GM12878 (cell line): Measurements from ENCODE around the gene DOCK9. TPM values are rescaled to one million over a fixed set of nuclear protein-coding genes. Genes with fewer than 3 reads are reported as not detected.

Experiments used
- ATAC-seq: fragments of 200-7000 bp; cut with Tn5 transposase; 3 replicates; pipeline ENCODE4 v1.9.1; 2020; ENCODE audit warnings: mild to moderate bottlenecking, moderate library complexity
- BruUV-seq: library from RNA; stranded (reverse); fragments of 400-500 nt; replicated peaks from 2 replicates; lab custom pipeline; 2021; lab: Mats Ljungman, UMichigan
- CTCF ChIA-PET: fragments of 300-600 bp; sonication (Branson Sonifier 250); formaldehyde crosslinking; extraction: SDS; loops from one replicate; lab custom pipeline; 2021; ENCODE audit warnings: inconsistent platforms; lab: Yijun Ruan, JAX
- POLR2A ChIA-PET: fragments of 350-600 bp; formaldehyde crosslinking; extraction: SDS; loops from one replicate; lab custom pipeline; 2021; ENCODE audit warnings: inconsistent platforms; lab: Charles Lee
- RAD21 ChIA-PET: fragments of 300-600 bp; sonication (Branson Sonifier 250); formaldehyde crosslinking; loops from one replicate; lab custom pipeline; 2023; ENCODE audit warnings: antibody characterized with exemption; ENCODE audit not compliant: unreplicated experiment; lab: Charles Lee
- SMC1A ChIA-PET: fragments of 300-600 bp; sonication (Branson Sonifier 250); formaldehyde crosslinking; loops from one replicate; lab custom pipeline; 2023; ENCODE audit not compliant: unreplicated experiment, uncharacterized antibody; lab: Charles Lee
- DNase-seq: peaks from one replicate; pipeline ENCODE4 v3.0.0-alpha.2; 2011; ENCODE audit warnings: low read depth, low spot score
- FAIRE-seq: peaks from 3 replicates; lab custom pipeline; 2011; peaks lifted over from hg19 to GRCh38; lab: Jason Lieb, UNC
- H2AFZ ChIP-seq: 2 replicates; pipeline ENCODE4 v1.6.0; 2011; ENCODE audit warnings: low read depth, low read length, control low read depth; ENCODE audit not compliant: control insufficient read depth
- H3K27ac ChIP-seq: 2 replicates; pipeline ENCODE4 v1.5.1; 2011; ENCODE audit warnings: control low read depth; ENCODE audit not compliant: control insufficient read depth, insufficient read depth
- H3K27me3 ChIP-seq, 2 experiments: replicated peaks in 1 of 2; 2 replicates each; pipeline versions ENCODE4 v1.6.0 to v1.6.1; 2011; ENCODE audit warnings: low read length in 1 of 2; ENCODE audit not compliant: control insufficient read depth in 2 of 2, insufficient read depth in 2 of 2
- H3K36me3 ChIP-seq, 2 experiments: 2 replicates each; pipeline ENCODE4 v1.5.1; 2011; ENCODE audit warnings: low read length in 1 of 2; ENCODE audit not compliant: control insufficient read depth in 2 of 2, insufficient read depth in 2 of 2
- H3K4me1 ChIP-seq: 2 replicates; pipeline ENCODE4 v1.6.1; 2011; ENCODE audit warnings: mild to moderate bottlenecking, low read length, moderate library complexity, mixed read lengths; ENCODE audit not compliant: control insufficient read depth, insufficient read depth
- H3K4me2 ChIP-seq: 2 replicates; pipeline ENCODE4 v1.6.0; 2011; ENCODE audit warnings: control low read depth; ENCODE audit not compliant: control insufficient read depth, insufficient read depth
- H3K4me3 ChIP-seq: fragments of 200-600 bp; sonication (generic); 2 replicates; pipeline ENCODE4 v1.5.1; 2016
- H3K79me2 ChIP-seq: 2 replicates; pipeline ENCODE4 v1.6.0; 2011; ENCODE audit warnings: low read length; ENCODE audit not compliant: control insufficient read depth, insufficient read depth
- H3K9ac ChIP-seq: 2 replicates; pipeline ENCODE4 v1.8.0; 2011; ENCODE audit warnings: low read length, control low read depth, mixed read lengths; ENCODE audit not compliant: control insufficient read depth, insufficient read depth
- H3K9me3 ChIP-seq: replicated peaks from 3 replicates; pipeline ENCODE4 v1.5.1; 2011; ENCODE audit warnings: mild to moderate bottlenecking, low read length; ENCODE audit not compliant: control insufficient read depth, insufficient read depth
- H4K20me1 ChIP-seq: 2 replicates; pipeline ENCODE4 v1.6.0; 2011; ENCODE audit not compliant: control insufficient read depth, insufficient read depth
- ASH2L ChIP-seq: fragments of 300-600, 200-600 bp; sonication (generic); IDR thresholded peaks from 2 replicates; pipeline ENCODE4 v1.6.1; 2017; ENCODE audit warnings: low read depth, mild to moderate bottlenecking, borderline replicate concordance
- CREM ChIP-seq: IDR thresholded peaks from 2 replicates; pipeline ENCODE4 v1.6.1; 2014; ENCODE audit warnings: antibody characterized with exemption, low read depth
- IKZF2 ChIP-seq, 2 experiments: fragments of 450-650 bp; IDR thresholded peaks; 2 replicates each; pipeline ENCODE4 v1.6.1; 2017; ENCODE audit warnings: mild to moderate bottlenecking in 2 of 2, moderate library complexity in 2 of 2
- MEF2A ChIP-seq: IDR thresholded peaks from 2 replicates; pipeline ENCODE4 v1.6.1; 2011; ENCODE audit warnings: low read depth, mild to moderate bottlenecking, low read length, moderate library complexity; ENCODE audit not compliant: insufficient read depth
- MYC ChIP-seq: IDR thresholded peaks from 2 replicates; pipeline ENCODE4 v1.6.1; 2011; ENCODE audit warnings: mild to moderate bottlenecking, low read length, moderate library complexity, inconsistent platforms; ENCODE audit not compliant: insufficient read depth, insufficient replicate concordance, insufficient read length, severe bottlenecking
- POLR2AphosphoS2 ChIP-seq: IDR thresholded peaks from 2 replicates; pipeline ENCODE4 v1.6.1; 2011; ENCODE audit warnings: low read depth, mild to moderate bottlenecking, low read length, improper control_type of control experiment, moderate library complexity
- STAT3 ChIP-seq: IDR thresholded peaks from 2 replicates; pipeline ENCODE4 v1.6.1; 2011; ENCODE audit warnings: low read depth, low read length, improper control_type of control experiment
- ZZZ3 ChIP-seq: IDR thresholded peaks from 2 replicates; pipeline ENCODE4 v1.6.1; 2011; ENCODE audit warnings: low read depth; ENCODE audit not compliant: control insufficient read depth, insufficient read length
- WGBS: methylation state at CpG from one replicate; pipeline ENCODE4 v1.1.6; 2016; ENCODE audit warnings: low lambda C conversion rate; ENCODE audit not compliant: insufficient replicate concordance, insufficient coverage; ENCODE audit errors: missing lambda C conversion rate; 5-methylcytosine and 5-hydroxymethylcytosine counted together
- in situ Hi-C: fragments of 300-500 bp; cut with MboI; formaldehyde crosslinking; loops from 9 replicates; pipeline ENCODE4 v1.14.3; 2018; ENCODE audit warnings: mixed read lengths
- intact Hi-C: fragments of 100-400 bp; cut with micrococcal nuclease; formaldehyde crosslinking; loops from one replicate; pipeline ENCODE4 v1.14.2; 2022; ENCODE audit not compliant: unreplicated experiment
- polyA plus RNA-seq, 11 experiments: library from polyadenylated mRNA; depleted of rRNA in 4 of 11; unstranded in 6 of 11; stranded (reverse) in 5 of 11; fragments of >200 nt; fragmentation: Nextera tagmentation in 4 of 11; fragmentation: Illumina TruSeq in 1 of 11; extraction: Ambion mirVana in 4 of 11; extraction: Trizol in 1 of 11; gene quantifications; 1 replicate in 1 of 11; 2 replicates in 10 of 11; pipeline versions ENCODE4 v1.2.1 to v1.2.3, GENCODE V29; 2011 to 2016; ENCODE audit warnings: inconsistent platforms in 2 of 11, missing spikeins in 2 of 11, low read depth in 1 of 11
- total RNA-seq, 4 experiments: library from RNA; depleted of rRNA in 3 of 4; stranded (reverse); fragments of >200 nt in 3 of 4; fragmentation: Illumina TruSeq in 1 of 4; extraction: Trizol in 1 of 4; gene quantifications; 2 replicates each; pipeline versions ENCODE4 v1.2.1 to v1.2.3, GENCODE V29; 2013 to 2021
- TF ChIP-seq, protein P1 (sequence below): fragments of 450-650 bp; IDR thresholded peaks from 2 replicates; pipeline ENCODE4 v1.6.1; 2017; ENCODE audit warnings: mild to moderate bottlenecking, moderate library complexity
- TF ChIP-seq, protein P2 (sequence below): fragments of 450-650 bp; IDR thresholded peaks from 2 replicates; pipeline ENCODE4 v1.6.1; 2017; ENCODE audit warnings: low read depth, mild to moderate bottlenecking, moderate library complexity
- TF ChIP-seq, protein P3 (sequence below), 3 experiments: IDR thresholded peaks in 2 of 3; conservative IDR thresholded peaks in 1 of 3; 2 replicates each; pipeline ENCODE4 v1.5.1; 2011; ENCODE audit warnings: low read depth in 3 of 3, low read length in 3 of 3, mild to moderate bottlenecking in 3 of 3, control low read depth in 2 of 3, moderate library complexity in 2 of 3, inconsistent platforms in 1 of 3, mixed read lengths in 1 of 3; ENCODE audit not compliant: control insufficient read depth in 2 of 3, insufficient read depth in 1 of 3; ENCODE audit errors: extremely low read depth in 1 of 3
- TF ChIP-seq, protein P4 (sequence below): IDR thresholded peaks from 2 replicates; pipeline ENCODE4 v1.6.1; 2011; ENCODE audit warnings: borderline replicate concordance, low read depth, mild to moderate bottlenecking, moderate library complexity, mixed read lengths, low read length; ENCODE audit not compliant: insufficient read depth; ENCODE audit errors: extremely low read length

Gene DOCK9
- total and polyA plus RNA-seq, 10 of the 15 experiments (the other 5 are each of a cell fraction or from before 2014, with no cell fraction given): 0.09 to 2.9 (median 0.74) TPM

DNA sequence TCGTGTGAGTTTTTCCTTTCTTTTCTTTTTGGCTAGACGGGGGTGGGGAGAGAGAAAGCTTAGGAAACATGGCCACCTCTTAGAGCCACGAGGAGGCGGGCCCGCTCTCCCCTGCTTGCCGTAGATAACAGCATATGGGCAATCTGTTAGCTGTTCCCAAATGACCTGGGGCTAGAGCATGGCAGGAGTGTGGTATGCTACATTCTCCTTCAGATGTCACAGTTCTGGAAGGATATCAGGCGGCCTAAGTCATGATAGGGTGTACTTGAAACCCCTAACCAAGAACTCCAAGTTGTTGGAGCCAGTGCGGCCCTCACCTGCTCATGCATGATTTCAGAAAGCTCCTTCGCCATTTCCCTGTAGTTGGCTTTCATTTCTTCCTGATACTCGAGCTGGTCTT lies 181.1 kb downstream of the DOCK9 start (continued):
- TF ChIP-seq STAT3 (no peak), IKZF2 (IDR thresholded peaks at IDR 0.05) (no peak), POLR2AphosphoS2 (no peak), MYC (no peak)
- TF ChIP-seq, protein P1, sequence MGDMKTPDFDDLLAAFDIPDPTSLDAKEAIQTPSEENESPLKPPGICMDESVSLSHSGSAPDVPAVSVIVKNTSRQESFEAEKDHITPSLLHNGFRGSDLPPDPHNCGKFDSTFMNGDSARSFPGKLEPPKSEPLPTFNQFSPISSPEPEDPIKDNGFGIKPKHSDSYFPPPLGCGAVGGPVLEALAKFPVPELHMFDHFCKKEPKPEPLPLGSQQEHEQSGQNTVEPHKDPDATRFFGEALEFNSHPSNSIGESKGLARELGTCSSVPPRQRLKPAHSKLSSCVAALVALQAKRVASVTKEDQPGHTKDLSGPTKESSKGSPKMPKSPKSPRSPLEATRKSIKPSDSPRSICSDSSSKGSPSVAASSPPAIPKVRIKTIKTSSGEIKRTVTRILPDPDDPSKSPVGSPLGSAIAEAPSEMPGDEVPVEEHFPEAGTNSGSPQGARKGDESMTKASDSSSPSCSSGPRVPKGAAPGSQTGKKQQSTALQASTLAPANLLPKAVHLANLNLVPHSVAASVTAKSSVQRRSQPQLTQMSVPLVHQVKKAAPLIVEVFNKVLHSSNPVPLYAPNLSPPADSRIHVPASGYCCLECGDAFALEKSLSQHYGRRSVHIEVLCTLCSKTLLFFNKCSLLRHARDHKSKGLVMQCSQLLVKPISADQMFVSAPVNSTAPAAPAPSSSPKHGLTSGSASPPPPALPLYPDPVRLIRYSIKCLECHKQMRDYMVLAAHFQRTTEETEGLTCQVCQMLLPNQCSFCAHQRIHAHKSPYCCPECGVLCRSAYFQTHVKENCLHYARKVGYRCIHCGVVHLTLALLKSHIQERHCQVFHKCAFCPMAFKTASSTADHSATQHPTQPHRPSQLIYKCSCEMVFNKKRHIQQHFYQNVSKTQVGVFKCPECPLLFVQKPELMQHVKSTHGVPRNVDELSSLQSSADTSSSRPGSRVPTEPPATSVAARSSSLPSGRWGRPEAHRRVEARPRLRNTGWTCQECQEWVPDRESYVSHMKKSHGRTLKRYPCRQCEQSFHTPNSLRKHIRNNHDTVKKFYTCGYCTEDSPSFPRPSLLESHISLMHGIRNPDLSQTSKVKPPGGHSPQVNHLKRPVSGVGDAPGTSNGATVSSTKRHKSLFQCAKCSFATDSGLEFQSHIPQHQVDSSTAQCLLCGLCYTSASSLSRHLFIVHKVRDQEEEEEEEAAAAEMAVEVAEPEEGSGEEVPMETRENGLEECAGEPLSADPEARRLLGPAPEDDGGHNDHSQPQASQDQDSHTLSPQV: no peak

DNA sequence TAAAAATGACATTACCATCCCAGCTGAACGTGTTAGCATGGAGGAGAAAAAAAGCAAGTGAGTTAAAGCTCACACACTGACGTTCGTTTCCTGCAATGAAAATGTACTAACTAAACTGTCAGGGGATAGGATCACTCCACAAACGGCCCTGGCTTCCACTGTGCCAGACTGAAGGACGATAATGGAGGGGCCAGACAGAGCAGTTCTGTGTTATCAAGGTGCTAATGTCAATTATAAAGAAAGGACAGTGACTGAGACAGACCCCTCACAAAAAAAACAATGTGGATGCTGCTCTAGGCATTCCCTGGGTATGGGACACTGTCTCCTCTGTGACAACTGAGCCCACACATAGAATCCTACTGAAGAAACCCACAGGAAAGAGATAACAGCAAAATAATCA lies 181.7 kb downstream of the DOCK9 start:
- ATAC-seq: no peak
- Histone ChIP-seq H4K20me1 (no peaks in the 10 kb centered on the region), H3K4me2 (no peak overlapping the region), H3K36me3 (no peaks in the 10 kb centered on the region), H3K79me2 (no peaks in the 10 kb centered on the region), H3K4me1 (no peaks in the 10 kb centered on the region), H3K9ac (no peak overlapping the region), H3K27me3 (no peaks in the 10 kb centered on the region), H3K4me3 (no peak overlapping the region), H2AFZ (no peak overlapping the region), H3K27ac (no peak overlapping the region), H3K9me3 (no peaks in the 10 kb centered on the region)
- ChIA-PET RAD21 (interaction anchor here (1.1 kb wide), 1 partner anchor 44 kb away, joined by 3 read pairs; no protein-coding TSS in a partner anchor), CTCF (interaction anchor here (0.9 to 5.2 kb wide), 5 partner anchors 12 to 109 kb away, joined by 3 to 25 read pairs (median 4); no protein-coding TSS in a partner anchor), POLR2A (no interaction called here), SMC1A (interaction anchor here (1.2 to 2.4 kb wide), 3 partner anchors 24 to 47 kb away, joined by 3 to 5 read pairs (median 3); no protein-coding TSS in a partner anchor)
- in situ Hi-C loops (no loop called here), intact Hi-C loops (no loop called here)
- WGBS: 7% methylated on average over 5 of the region's 5 CpGs
- no TSS peak for BruUV-seq
- no peak for FAIRE-seq
- DNase-seq: no peak
- TF ChIP-seq CREM (no peak), ZZZ3 (no peak), MEF2A (no peak), ASH2L (no peak)
- TF ChIP-seq, protein P2, sequence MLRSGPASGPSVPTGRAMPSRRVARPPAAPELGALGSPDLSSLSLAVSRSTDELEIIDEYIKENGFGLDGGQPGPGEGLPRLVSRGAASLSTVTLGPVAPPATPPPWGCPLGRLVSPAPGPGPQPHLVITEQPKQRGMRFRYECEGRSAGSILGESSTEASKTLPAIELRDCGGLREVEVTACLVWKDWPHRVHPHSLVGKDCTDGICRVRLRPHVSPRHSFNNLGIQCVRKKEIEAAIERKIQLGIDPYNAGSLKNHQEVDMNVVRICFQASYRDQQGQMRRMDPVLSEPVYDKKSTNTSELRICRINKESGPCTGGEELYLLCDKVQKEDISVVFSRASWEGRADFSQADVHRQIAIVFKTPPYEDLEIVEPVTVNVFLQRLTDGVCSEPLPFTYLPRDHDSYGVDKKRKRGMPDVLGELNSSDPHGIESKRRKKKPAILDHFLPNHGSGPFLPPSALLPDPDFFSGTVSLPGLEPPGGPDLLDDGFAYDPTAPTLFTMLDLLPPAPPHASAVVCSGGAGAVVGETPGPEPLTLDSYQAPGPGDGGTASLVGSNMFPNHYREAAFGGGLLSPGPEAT: no peak
- TF ChIP-seq, protein P3, sequence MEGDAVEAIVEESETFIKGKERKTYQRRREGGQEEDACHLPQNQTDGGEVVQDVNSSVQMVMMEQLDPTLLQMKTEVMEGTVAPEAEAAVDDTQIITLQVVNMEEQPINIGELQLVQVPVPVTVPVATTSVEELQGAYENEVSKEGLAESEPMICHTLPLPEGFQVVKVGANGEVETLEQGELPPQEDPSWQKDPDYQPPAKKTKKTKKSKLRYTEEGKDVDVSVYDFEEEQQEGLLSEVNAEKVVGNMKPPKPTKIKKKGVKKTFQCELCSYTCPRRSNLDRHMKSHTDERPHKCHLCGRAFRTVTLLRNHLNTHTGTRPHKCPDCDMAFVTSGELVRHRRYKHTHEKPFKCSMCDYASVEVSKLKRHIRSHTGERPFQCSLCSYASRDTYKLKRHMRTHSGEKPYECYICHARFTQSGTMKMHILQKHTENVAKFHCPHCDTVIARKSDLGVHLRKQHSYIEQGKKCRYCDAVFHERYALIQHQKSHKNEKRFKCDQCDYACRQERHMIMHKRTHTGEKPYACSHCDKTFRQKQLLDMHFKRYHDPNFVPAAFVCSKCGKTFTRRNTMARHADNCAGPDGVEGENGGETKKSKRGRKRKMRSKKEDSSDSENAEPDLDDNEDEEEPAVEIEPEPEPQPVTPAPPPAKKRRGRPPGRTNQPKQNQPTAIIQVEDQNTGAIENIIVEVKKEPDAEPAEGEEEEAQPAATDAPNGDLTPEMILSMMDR (IDR thresholded peaks at IDR 0.05 in 2 of 3, conservative IDR thresholded peaks at IDR 0.05 in 1 of 3; ENCODE audit: control insufficient read depth in 2 of 3, extremely low read depth in 1 of 3, insufficient read depth in 1 of 3, low read depth in 3 of 3, low read length in 3 of 3): no peak
- TF ChIP-seq, protein P4, sequence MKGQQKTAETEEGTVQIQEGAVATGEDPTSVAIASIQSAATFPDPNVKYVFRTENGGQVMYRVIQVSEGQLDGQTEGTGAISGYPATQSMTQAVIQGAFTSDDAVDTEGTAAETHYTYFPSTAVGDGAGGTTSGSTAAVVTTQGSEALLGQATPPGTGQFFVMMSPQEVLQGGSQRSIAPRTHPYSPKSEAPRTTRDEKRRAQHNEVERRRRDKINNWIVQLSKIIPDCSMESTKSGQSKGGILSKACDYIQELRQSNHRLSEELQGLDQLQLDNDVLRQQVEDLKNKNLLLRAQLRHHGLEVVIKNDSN: no peak
